Activated naive CD8-positive, alpha-beta T cell treated with anti-CD3 and anti-CD28 coated beads, Interleukin-2, amount 50 U/mL, for 16 hours (primary cell): ENCODE measurements around the gene BANF1.
"Not testable (repeated sequence)": the region's sequence is repeated elsewhere in the genome, so short reads cannot be mapped to it uniquely, and the experiment has no call there.

Source experiments
- DNase-seq: peaks from one replicate; pipeline ENCODE4 v3.0.0-alpha.2; 2020; ENCODE audit warnings: low read depth, low spot score

The BANF1 gene

DNA sequence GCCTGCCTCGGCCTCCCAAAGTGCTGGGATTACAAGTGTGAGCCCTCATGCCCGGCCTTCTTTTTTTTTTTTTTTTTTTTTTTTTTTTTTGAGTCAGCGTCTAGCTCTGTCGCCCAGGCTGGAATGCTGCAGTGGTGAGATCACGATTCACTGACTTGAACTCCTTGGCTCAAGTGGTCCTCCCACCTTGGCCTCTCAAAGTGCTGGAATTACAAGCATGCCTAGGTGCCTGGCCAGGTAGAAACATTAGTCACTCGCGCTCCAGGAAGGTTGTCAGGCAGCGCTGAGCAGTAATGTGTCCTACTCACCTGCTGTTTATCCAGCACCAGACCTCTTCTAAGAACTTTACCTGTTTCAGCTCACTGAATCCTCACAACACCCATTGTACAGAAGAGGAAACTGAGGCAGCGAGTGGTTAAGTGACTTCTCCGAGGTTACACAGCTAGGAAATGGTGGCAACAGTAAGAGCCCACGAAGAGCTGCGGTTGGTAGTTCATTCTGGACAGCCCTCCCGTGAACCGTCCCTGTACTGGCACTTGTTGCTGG is 9.0 kb downstream of the BANF1 start:
- no peak for DNase-seq

DNA sequence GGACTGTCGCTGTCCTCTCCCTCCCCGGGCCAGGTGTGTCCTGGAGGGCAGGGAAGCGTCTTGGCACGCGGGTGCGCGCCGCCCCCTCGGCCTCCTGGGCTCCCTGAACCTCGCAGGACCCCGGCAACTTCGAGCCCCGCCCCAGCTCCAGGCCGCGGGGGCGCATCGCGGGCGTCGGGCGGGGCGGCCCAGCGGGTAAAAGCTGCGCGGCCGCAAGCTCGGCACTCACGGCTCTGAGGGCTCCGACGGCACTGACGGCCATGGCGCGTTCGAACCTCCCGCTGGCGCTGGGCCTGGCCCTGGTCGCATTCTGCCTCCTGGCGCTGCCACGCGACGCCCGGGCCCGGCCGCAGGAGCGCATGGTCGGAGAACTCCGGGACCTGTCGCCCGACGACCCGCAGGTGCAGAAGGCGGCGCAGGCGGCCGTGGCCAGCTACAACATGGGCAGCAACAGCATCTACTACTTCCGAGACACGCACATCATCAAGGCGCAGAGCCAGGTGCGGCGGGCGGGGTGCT is 9.5 kb downstream of the BANF1 start, which contains the start of gene CST6:
Gene CST6, plus strand, starts transcription at position 224 of the 519 bp plus-strand sequence. Its CDS starts 37 bp downstream, at position 261.
- no peak for DNase-seq

DNA sequence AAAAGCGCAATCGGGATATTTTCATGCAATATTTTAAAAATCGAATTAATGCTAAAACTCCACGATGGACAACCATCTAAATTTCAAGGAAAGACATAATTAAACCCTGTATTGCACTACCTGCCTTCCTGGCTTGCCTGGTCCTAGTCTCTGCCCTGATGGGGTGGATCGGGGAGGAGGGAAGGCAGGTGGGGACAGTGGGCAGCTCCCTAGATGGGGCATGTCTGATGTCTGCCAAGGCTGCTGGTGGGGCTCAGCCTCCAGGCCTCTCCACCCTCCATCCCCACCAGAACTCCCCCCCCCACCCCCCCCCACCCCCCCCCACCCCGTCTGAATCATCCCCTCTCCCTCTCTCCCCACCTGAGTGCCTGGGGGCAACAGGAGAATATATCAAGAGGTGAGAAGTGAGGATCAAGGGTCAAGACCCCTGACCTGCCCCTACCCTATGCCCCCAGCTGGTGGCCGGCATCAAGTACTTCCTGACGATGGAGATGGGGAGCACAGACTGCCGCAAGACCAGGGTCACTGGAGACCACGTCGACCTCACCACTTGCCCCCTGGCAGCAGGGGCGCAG is 10.2 kb downstream of the BANF1 start:
- no peak for DNase-seq

DNA sequence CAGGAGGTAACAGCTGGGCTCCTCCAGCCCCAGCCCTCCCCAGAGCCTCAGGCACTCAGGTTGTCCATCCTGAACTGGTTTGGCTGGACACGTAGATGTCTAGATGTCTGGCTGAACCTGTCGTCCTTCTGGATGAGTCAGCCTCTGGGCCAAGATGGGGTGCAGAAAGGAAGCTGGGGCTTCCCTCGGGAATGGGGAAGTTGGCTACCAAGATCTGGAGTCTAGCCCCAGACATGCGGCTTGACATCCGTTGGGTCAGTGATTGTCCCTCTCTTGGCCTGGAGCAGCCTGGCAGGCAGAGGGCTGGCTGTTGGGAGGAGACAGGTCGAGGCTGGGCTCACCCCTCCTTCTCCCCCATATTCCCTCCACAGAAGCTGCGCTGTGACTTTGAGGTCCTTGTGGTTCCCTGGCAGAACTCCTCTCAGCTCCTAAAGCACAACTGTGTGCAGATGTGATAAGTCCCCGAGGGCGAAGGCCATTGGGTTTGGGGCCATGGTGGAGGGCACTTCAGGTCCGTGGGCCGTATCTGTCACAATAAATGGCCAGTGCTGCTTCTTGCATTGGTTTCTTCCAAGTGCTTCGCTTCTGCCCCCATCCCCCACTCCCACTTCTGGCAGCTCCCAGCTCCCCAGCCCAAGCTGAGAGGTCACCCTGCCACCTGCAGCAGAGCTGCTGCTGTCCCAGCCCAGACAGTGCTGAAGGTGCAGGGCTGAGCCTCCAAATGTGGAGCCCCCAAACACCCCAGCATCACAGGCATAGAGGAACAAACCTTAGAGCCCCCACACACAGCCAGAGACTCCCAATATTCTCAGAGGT is 10.9 kb downstream of the BANF1 start:
- DNase-seq = no peak

DNA sequence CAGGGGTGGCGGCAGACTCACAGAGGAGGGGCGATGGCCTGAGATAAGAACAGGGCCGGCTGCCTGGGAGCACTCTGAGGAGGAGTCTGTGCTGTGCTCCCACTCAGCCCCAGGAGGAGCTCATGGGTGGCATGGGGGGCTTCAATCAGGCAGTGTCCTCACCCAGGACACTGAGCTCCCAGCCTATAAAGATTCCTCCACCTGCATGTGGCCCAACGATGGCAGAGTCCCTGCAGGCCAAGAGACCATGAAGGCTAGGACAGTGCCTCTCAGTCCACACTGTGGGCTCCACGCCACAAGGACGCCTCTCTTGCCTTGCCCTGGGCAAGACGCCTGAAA is 11.4 kb downstream of the BANF1 start:
- DNase-seq = no peak

DNA sequence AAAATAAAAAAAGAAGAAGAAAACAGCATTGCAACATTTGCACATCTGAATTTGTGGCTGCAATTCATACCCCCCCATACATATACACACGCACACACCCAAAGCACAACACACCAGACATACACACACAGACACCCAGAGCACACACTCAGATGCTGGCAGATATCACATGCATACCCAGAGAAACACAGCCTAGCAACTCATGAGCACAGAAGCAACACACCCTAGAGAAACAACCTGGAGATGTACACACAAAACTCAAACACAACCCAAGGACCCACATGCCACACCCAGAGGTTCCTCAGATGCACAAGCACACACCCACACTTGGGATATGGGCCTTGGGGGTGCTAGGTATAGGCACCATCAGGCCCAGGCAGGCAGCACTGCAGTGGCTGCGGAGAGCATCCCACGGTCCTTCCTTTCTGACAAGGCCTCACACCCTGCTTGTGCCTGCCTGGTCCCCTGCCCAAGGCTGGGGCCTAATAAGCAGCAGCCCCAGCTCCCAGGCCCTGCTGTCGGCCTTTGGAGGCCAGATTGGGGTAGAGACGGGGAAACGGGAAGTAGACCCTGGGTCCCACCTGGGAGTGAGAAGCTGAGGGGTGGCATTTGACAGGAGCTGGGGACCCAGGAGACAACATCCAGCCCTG is 12.6 kb downstream of the BANF1 start:
- DNase-seq = no peak

DNA sequence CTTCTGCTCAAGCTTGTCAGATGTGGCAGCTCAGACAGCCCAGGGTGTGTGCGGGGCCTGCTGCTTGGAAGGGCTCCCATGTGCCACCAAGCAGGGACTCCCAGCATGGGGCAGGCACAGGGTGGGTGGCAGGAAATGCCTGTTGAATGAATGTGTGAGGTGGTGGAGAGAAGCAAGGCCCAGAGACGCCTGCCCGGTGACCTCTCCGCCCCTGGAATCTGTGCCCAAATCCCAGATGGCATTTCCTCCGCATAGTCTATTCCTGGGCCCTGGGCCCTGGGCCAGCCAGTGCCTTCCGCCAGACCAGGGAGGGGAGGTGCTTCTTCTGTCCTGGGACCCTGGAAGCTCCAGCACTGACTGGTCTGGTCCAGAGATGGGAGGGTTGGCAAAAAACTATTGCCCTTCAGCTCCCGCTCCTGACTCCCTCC is 13.2 kb downstream of the BANF1 start:
- no peak for DNase-seq

DNA sequence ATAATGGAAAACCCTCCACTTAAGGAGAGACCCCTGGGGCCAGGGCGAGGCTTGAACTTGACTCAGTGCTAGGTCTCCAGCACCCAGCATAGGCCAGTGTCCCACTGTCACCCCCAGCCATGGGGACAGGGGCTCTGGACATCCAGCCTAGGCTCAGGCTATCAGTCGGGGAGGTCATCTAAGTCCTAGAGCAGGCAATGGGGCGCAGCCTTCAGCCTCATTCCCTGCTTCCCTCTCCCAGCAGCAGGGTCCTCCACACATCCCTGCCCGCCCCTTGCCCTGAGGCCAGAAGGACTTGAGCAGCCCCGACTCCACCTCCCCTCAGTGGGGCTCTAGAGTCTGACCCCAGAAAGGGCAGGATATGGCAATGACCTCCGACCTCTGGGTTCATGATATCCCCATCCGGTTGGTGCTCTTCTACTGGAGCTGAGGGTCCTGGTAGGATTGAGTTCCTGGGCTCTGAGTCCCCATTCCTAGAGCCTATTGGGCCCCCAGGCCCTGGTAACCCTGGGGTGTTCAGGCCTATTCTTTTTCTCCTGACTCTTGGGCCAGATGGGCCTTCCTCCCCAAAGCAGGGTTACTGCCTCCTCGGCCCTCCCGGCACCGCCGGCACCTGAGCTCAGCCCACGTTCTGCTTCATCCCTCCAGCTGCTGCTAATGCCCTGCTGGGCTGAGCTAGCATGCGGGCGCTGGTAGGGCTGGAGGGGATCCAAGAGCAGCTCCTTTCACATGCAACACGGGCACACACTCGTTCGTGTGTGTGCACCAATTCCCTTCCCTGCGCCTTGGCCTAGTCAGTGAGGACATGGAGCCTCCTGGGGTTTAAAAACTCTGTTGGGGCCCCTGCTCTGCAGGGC is 13.9 kb downstream of the BANF1 start:
- no peak for DNase-seq

DNA sequence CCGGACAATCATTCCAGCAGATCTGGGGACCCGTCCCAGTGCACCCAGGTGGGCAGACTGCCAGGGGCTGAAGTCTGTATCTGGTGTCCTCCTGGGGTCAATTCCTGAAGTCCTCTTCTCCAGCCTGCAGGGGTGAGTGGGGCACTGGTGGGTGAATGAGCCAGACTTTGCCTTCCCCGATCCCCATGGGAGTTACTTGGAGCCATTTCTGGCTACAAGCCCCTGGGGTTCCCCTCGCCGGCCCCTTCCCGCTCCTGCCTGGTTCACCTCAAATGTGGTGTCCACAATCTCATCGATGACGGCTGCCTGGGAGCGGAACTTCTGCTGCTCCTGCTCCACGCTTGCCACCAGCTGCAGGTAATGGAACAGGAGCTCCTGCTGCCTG is 14.5 kb downstream of the BANF1 start:
- no peak for DNase-seq

DNA sequence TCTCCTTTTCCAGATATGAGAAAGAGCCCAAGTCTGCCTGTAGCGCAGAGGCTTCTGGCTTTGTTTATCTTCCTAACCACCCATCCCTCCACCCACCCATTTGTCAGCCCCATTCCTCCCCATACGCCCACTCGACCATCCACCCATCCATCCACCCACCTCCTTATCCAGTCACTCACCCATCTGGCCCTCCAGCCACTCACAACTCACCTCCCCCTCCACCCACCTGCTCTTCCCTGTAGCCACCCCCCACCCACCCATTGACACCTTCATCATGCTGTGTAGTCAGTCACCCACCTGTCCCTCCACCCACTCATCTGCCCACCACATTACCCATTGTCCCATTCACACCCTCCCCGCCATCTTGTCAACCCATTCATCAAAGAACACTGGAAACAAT is 15.0 kb downstream of the BANF1 start:
- DNase-seq = no peak

DNA sequence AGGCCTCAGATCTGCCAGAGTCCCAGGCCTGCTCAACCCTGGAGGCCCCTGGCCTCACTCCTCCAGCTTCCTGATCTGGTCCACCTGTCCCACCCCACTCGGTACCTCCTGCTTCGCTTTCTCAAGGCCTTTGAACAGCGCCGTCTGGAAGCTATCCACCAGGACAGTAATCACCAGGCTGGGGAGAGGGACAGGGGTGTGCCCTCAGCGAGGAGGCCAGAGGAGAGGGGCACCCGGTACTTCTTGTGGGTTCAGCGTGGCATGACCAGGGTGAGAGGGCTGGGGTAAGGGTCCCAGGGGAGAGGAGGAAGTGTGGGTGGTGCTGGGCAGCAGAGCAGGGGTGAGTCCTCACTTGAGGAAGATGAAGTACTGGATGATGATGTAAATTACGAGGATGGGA is 17.9 kb downstream of the BANF1 start:
- no peak for DNase-seq

DNA sequence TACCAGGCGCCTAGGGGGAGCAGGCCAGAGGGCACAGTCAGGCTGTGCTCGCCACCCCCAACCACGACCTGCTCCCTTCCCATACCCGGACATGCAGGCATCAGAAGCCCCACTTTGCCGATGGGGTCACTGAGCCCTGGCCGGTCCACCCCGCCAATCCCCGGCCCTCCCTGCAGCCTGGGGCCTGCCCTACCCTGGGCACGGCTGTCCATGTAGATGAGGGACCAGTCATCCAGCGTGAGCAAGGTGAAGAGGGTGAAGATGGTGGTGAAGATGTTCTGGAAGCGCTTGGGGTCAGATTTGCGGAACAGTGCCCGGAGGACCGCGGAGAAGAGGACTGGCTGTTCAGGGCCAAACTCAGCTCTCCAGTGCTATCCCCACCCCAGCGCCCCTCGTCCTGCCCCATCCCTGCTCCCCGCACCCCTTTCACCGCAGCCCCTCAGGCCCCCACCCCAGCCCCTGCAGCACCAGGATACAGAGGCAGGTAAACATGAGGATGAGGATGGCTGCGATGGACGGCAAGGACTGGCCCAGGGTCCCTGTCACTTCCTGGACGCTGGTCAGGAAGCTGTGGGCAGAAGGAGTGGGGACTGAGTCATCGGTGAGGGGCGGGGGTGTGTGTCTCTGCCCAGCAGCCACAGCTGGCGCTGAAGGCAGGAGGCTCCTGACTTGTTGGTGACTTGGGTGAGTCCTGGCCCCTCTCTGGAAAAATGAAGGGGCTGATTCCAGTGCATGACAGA is 18.5 kb downstream of the BANF1 start:
- DNase-seq = no peak

DNA sequence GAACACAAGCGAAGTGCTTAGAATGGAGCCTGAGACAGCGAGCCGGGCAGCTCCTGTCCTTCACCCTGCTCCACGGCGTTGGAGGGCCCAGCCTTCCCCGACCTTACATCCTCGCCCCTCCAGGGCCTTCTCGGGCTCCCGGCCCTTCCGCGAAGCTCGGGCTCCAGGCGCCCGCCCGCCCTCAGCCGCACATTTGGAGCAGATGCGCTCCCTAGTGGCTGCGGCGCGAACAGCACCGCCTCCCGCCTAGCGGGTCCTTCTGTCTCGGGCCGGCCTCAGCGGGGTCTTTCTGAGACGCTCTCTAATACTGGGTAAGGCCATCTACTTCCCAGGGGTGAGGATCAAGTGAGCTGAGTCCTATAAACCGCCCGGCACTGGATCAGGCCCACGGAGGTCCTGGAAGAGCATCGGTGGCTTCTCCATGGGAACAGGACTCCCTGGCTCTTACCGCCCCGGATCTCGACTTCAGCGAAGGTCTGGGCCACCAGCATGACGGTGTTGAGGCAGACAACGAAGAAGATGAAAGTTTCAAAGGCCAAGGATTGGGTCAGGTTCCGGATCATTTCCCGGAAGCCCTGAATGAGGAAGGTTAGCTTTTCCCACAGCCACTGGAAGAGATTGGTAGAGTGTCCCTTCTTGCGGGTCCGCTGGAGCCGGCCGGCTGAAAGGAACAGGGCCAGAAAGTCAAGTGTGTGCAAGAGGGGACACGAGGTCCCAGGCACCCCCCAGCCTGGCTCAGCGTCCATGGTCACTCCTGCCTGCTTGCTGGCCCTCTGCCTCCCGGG is 20.3 kb downstream of the BANF1 start:
- peak; percentile 63 for DNase-seq

DNA sequence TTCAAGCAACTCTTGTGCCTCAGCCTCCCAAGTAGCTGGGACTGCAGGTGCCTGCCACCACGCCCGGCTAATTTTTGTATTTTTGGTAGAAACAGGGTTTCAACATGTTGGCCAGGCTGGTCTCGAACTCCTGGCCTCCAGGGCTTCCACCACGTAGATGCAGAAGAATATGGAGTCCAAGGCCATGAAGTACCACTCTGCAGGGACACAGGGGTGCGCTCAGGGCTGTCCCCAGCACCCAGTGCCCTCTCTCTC is 20.8 kb downstream of the BANF1 start:
- DNase-seq = not testable (repeated sequence)

DNA sequence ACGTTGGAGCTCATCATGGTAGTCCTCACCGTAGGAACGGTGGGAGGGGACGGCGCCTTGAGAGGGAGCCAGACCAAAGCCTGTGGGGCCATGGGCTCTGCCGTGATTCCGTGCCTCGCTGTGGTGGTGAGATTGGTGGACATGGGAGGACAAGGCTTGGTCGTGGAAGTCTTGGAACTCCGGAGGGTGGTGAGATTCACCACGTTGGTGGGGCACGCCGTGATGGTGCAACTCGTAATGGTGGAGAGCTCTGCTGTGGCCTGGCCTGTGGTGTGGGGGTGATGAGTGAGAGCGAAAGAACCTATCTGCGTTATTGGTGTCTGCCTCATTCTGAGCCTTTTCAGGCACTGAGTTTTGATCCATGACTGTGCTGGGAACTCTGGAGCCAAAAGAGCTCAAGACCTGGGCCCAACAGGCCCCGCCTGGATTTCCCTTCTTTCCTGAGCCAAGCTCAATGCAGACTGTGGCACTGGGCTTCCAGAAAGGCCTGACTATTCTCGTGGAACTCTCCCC is 23.8 kb downstream of the BANF1 start, which contains the start of gene CATSPER1:
Gene CATSPER1, minus strand, starts transcription at position 463 of the 513 bp plus-strand sequence. Its CDS starts 100 bp downstream, at position 363.
- no peak for DNase-seq

DNA sequence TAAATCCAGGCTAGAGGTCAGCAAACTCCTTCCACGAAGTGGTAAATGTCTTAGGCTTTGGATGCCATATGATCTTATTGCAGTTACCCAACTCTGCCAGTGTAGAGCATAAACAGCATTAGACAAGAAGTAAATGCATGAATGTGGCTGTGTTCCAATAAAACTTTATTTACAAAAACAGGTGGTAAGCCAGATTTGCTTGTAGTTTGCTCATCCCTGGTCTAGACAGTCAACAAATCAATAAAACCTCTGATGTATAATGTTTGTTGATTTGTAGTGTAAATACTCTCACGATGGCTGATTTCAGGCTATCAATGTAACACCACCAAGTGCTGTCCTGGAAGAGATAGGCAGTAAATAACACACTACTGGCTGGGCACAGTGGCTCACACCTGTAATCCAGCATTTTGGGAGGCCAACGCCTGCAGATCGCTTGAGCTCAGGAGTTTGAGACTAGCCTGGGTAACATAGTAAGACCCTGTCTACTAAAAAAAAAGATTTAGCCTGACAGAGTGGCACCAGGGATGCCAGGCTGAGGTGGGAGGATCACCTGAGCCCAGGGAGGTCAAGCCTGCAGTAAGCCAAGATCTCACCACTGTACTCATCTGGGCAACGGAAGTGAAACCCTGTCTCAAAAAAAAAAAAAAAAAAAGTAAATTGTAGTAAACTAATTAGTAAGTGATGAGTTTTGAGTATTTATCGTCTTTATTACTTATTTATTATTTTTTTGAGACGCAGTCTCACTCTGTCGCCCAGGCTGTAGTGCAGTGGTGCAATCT is 30.8 kb downstream of the BANF1 start:
- DNase-seq = no peak

DNA sequence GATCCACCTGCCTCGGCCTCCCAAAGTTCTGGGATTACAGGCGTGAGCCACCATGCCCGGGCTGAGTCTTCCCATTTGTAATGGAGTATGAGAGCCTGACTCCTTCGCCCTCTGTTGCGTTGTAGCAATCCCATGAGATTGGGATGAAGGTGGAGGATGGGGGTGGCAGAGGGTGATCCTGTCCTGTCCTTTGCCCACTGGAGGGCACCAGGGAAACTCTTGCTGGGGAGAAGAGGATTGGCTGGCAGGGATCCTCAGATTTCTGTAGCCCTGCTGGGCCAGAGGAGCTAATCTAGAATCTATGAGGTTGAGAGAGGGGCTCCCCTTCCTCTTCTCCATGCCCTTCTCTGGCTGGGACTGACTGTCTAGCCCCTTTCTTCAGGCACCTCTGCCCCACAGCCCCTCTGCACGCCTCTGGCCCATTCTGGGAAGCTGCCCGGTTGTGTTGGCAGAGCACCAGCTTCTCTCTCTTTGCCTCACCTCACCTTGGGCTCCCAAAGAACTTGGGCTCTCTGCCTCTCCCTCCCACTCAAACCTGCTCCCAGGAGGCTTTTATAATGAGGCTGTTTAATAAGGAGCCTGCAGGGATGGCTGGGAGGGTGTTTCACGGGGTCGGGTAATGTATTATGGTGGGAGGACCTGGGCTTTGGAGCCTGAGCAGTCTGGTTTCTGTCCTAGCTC is 33.5 kb downstream of the BANF1 start:
- no peak for DNase-seq

DNA sequence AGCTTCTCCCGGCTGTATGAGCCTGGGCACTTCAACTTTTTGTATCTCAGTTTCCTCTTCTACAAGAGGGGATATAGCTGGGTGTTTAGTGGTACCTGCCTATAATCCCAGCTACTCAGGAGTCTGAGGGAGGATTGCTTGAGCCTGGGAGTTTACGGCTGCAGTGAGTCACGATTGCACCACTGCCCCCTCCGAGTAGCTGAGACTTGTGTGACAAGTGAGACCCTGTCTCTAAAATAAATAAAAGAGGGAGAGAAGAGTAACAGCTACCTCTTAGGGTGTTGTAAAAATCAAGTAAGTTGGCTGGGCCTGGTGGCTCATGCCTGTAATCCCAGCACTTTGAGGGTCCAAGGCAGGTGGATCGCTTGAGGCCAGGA is 34.0 kb downstream of the BANF1 start:
- DNase-seq = no peak

DNA sequence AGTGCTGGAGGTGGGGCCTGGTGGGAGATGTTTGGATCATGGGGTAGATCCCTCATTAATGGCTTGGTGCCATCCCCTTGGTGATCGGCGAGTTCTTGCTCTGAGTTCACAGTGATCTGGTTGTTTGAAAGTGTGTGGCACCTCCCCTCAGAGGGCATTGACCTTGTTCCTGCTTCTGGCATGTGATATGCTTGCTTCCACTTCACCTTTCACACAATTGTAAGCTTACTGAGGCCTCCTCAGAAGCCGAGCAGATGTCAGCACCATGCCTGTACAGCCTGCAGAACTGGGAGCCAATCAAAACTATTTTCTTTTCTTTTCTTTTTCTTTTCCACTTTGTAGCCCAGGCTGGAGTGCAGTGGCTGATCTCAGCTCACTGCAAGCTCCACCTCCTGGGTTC is 35.0 kb downstream of the BANF1 start:
- DNase-seq = no peak
